Measurements from ENCODE around the gene GBX1.

Gene GBX1

GRCh38 chr7:151202836-151203235 lies 35.3 kb upstream of the GBX1 start:
- TF ChIP-seq, protein P1, sequence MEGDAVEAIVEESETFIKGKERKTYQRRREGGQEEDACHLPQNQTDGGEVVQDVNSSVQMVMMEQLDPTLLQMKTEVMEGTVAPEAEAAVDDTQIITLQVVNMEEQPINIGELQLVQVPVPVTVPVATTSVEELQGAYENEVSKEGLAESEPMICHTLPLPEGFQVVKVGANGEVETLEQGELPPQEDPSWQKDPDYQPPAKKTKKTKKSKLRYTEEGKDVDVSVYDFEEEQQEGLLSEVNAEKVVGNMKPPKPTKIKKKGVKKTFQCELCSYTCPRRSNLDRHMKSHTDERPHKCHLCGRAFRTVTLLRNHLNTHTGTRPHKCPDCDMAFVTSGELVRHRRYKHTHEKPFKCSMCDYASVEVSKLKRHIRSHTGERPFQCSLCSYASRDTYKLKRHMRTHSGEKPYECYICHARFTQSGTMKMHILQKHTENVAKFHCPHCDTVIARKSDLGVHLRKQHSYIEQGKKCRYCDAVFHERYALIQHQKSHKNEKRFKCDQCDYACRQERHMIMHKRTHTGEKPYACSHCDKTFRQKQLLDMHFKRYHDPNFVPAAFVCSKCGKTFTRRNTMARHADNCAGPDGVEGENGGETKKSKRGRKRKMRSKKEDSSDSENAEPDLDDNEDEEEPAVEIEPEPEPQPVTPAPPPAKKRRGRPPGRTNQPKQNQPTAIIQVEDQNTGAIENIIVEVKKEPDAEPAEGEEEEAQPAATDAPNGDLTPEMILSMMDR (IDR thresholded peaks at IDR 0.05; ENCODE audit: low read depth, low read length, missing control alignments), result no peak
- no peak overlapping the region for H3K4me3 ChIP-seq (ENCODE audit: low read depth, low read length)
- DNase-seq (ENCODE audit: low read depth), result no peak

DNA sequence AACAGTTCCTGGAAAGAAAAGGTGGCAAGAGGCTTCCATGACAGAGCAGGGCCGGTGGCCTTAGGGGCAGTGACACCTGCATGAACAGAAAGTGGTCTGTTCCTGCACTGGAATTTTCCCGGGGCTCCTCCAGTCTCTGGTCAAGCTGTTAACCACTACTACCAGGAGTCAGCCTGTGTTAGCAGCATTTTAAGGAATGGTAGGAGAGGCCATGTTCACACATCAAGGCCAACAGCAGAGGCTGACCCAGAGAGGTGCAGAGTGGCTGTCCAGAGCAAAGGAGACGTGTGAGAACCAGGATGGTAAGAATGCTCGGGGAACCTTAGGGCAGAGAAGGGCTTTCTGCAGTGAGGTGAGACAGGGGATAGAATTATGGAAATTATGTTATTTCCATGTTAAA lies 34.3 kb upstream of the GBX1 start:
- no peak for DNase-seq (ENCODE audit: low read depth)
- no peak overlapping the region for H3K4me3 ChIP-seq (ENCODE audit: low read depth, low read length)
- TF ChIP-seq, protein P1 (IDR thresholded peaks at IDR 0.05; ENCODE audit: low read depth, low read length, missing control alignments), result no peak

- H3K4me3 ChIP-seq (ENCODE audit: low read depth, low read length), result no peak overlapping the region
- DNase-seq (ENCODE audit: low read depth), result no peak
- TF ChIP-seq, protein P1 (IDR thresholded peaks at IDR 0.05; ENCODE audit: low read depth, low read length, missing control alignments), result no peak
These were observed 33.9 kb upstream of the GBX1 start for GRCh38 chr7:151201344-151201743.

DNA sequence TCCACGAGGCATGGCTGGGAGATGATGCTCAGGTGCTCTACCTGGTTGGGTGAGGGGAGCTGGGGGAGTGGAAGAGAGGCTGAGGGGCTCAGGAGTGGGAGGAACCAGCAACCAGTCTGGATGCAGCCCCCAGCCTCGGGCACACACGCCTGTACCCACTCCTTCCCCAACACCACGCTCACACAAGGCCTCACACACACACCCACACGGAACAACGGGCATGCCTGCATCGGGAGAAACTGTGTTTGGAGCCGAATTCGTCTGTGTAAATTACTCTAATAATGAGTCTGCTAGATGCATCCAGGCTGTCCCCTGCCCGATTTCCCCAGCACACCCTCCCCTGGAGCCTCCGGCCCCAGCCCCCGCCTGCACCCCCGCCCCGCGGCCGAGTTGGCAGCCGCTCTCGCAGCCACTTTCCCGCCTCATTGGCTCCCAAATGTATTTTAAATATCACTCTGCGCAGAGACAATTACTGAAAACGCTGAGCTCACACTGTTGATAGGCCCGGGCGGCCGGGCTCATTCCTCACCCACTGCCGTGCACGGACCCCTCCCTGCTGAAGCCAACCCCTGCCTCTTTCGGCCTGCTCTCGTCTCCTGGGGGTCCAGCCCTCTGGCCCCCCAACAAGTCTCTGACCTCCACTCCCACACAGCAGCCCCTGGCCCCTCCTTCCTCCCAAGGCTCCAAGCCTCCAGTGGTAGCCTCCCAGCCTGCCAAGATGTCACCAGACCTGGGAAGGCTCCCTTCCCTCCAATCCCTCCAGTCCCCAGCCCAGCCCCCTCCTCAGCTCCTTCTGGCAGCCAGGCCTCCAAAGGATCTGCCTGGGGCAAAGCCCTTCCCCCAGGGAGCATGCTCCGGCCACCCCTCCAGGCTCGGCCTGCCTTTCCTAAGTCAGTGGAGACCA lies 31.7 kb upstream of the GBX1 start:
- no peak overlapping the region for H3K4me3 ChIP-seq (ENCODE audit: low read depth, low read length)
- TF ChIP-seq, protein P1 (IDR thresholded peaks at IDR 0.05; ENCODE audit: low read depth, low read length, missing control alignments), result no peak
- DNase-seq (ENCODE audit: low read depth), result no peak

GRCh38 chr7:151197932-151198331 lies 30.4 kb upstream of the GBX1 start:
- DNase-seq (ENCODE audit: low read depth), result no peak
- TF ChIP-seq, protein P1 (IDR thresholded peaks at IDR 0.05; ENCODE audit: low read depth, low read length, missing control alignments), result no peak
- no peak overlapping the region for H3K4me3 ChIP-seq (ENCODE audit: low read depth, low read length)

DNA sequence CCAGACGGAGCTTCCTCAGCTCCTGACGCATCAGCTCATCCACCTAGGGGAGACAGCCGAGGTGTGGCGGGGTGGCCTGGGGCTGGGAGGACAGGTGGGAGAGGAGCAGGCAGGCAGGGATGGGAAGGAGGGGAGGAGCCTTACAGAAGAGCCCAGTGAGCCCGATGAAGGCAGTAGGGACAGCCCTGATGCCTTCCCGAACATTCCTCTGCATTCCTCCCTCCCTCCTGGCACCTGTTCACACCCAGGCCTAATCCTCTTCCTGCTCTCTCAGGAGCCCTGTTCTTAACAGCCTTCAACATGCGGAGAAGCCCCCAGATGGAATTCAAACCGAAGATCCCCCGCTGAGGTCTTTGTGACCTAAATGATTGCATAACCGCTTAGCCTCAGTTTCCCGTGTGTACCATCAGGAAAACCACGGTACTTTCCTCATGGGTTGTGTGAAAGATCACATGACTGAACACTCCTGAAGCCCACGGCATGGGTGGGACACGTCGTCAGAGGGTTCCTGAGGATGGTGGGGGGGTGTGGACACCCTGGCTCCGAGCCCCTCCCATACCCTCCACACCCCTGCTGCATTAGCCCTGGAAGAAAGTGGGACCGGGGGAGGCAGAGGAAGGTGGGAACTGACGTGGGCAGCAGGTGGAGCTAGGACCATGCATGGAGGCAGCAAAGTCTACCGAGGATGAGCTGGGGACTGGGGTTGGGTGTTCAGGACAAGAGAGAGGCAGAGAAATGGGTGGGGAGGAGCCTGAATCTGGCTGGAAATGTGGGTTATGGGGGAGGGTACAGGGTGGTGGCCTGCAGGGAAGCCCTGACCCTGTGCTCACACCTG lies 28.3 kb upstream of the GBX1 start:
- TF ChIP-seq, protein P1 (IDR thresholded peaks at IDR 0.05; ENCODE audit: low read depth, low read length, missing control alignments), result no peak
- H3K4me3 ChIP-seq (ENCODE audit: low read depth, low read length), result no peak overlapping the region
- no peak for DNase-seq (ENCODE audit: low read depth)

Measured in GM12864 (cell line).